ENCODE data around the gene ZNF346. TPM values are rescaled to one million over a fixed set of nuclear protein-coding genes. Genes with fewer than 3 reads are reported as not detected.
A peak's percentile ranks its signal among the peaks of the same experiment; 100 is the strongest.

The ZNF346 gene
- total RNA-seq, 2 donors from 2014 or later, result 23.6 to 34.4 TPM

DNA sequence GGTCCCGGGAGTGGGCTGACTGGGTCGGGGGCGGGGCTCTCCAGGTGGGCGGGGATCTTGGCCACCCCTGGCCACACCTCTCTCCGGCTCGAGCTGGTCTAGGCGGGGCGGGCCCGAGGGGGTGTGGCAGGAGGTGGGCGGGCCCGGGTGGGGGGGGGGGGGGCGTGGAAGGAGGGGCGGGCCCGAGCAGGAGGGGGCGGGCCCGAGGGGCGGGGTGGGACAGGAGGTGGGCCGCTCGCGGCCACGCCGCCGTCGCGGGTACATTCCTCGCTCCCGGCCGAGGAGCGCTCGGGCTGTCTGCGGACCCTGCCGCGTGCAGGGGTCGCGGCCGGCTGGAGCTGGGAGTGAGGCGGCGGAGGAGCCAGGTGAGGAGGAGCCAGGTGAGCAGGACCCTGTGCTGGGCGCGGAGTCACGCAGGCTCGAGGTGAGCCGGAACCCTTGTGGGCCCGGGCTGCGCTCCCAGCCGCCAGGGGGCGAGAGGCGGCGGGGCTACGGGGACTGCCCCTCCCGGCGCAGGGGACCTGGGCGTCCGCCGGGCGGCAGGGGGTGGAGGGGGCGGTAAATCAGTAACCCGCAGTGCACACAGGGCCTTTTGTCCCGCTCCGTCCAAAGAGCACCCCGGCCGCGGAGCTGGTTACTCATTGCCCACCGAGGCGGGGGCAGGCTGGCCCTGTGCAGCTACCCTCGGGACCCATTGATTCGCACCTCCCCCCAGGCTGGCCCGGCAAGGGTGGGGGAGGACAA, 64.3 kb downstream of the ZNF346 start, which contains the start of gene FGFR4:
FGFR4 (plus strand) TSS at position 262 of the 744 bp plus-strand sequence. CDS start 2,688 bp downstream, outside the sequence.
- no peaks in the 10 kb centered on the region for H3K9me3 ChIP-seq
- no peak for TF ChIP-seq POLR2AphosphoS5 (IDR thresholded peaks at IDR 0.05)
- no peak for TF ChIP-seq POLR2A (IDR thresholded peaks at IDR 0.05)
- TF ChIP-seq CTCF (IDR thresholded peaks at IDR 0.05), result peak in 2 of 4 experiments; percentile 21 to 53

DNA sequence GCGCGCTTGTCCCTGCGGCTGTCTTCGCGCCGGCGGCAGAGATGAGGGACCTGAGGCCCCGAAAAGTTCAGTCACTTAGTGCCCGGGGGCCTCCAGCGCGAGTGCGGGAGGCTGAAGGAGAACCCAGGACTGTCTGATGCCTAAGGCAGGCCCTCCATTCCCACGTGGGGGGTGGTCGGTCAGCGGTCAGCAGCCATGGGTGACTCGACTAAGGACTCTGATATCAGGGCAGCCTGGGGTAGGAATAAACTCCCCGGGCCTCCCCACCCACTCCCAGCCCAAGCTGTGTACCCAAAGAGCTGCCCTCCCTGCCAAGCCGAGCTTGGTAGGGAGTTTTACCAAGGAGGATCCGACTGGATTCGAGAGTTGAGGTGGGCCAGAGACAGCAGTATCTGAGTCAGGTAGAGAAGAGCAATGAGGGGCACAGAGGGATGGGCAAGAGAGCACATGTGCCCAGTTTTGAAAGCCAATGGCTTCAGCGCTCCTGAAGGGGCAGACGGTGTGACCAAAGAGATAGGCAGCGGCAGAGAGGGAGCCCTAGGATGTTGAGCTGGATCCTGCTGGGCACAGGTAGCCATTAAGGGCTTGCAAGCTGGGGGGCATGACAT, 65.0 kb downstream of the ZNF346 start:
- peak overlapping the region; percentile 34 to 38 for H3K4me3 ChIP-seq
- no peak for DNase-seq (ENCODE audit: low spot score)
- no peaks in the 10 kb centered on the region for H3K27me3 ChIP-seq (replicated peaks; ENCODE audit: insufficient read depth)
- H3K4me1 ChIP-seq (replicated peaks), result peaks cover 5% of the 10 kb centered on the region
- 38% methylated on average over 18 of the region's 23 CpGs for WGBS
- no peaks in the 10 kb centered on the region for H3K9me3 ChIP-seq
- TF ChIP-seq POLR2A (IDR thresholded peaks at IDR 0.05) (no peak), POLR2AphosphoS5 (IDR thresholded peaks at IDR 0.05) (no peak), CTCF (IDR thresholded peaks at IDR 0.05) (no peak)
- H3K36me3 ChIP-seq, result no peaks in the 10 kb centered on the region
- no peak overlapping the region for H3K27ac ChIP-seq
- intact Hi-C loops (cut with DNase I), result no loop called here

More for the DNA sequence above, 64.3 kb downstream of the ZNF346 start, which contains the start of gene FGFR4:
- intact Hi-C loops (cut with DNase I), result no loop called here
- peak within 1 kb of the TSS; percentile 34 to 38 for H3K4me3 ChIP-seq
- peak; percentile 62 for DNase-seq (ENCODE audit: low spot score)
- WGBS, result 2% methylated on average over 16 of the region's 68 CpGs
- no peaks in the 10 kb centered on the region for H3K36me3 ChIP-seq
- H3K27me3 ChIP-seq (replicated peaks; ENCODE audit: insufficient read depth), result no peaks in the 10 kb centered on the region
- H3K27ac ChIP-seq, result peak within 1 kb of the TSS in 1 of 2 donors; percentile 12
- H3K4me1 ChIP-seq (replicated peaks), result peaks cover 5% of the 10 kb centered on the region

GRCh38 chr5:177089127-177089526, 66.6 kb downstream of the ZNF346 start:
- no peak for DNase-seq (ENCODE audit: low spot score)
- H3K9me3 ChIP-seq, result no peaks in the 10 kb centered on the region
- no peak overlapping the region for H3K4me3 ChIP-seq
- intact Hi-C loops (cut with DNase I), result no loop called here
- H3K27ac ChIP-seq, result no peak overlapping the region
- TF ChIP-seq POLR2A (IDR thresholded peaks at IDR 0.05) (no peak), CTCF (IDR thresholded peaks at IDR 0.05) (no peak), POLR2AphosphoS5 (IDR thresholded peaks at IDR 0.05) (no peak)
- no peaks in the 10 kb centered on the region for H3K36me3 ChIP-seq
- peaks cover 5% of the 10 kb centered on the region for H3K4me1 ChIP-seq (replicated peaks)
- WGBS, result 52% methylated on average over 5 of the region's 5 CpGs
- H3K27me3 ChIP-seq (replicated peaks; ENCODE audit: insufficient read depth), result no peaks in the 10 kb centered on the region

DNA sequence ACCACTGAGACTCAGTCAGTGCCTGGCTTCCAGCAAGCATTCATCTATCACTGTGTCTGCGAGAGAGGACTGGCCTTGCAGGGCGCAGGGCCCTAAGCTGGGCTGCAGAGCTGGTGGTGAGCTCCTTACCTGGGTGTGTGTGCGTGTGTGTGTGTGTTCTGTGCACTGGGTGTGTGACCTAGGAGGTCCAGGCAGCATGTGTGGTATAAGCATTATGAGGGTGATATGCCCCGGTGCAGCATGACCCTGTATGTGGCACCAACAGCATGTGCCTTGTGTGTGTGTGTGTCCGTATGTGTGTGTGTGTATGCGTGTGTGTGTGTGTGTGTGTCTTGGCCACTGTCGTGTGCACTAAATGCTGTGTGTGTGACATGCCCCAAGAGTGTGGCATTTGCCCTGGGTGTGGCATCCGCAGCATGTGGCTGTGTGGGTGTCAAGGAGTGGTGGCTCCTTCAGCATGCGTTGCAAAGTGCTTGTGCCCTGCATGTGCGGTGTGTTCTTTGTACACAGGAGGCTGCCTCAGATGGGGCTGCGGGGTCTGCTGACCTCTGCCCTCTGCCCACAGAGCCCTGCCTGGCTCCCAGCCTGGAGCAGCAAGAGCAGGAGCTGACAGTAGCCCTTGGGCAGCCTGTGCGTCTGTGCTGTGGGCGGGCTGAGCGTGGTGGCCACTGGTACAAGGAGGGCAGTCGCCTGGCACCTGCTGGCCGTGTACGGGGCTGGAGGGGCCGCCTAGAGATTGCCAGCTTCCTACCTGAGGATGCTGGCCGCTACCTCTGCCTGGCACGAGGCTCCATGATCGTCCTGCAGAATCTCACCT, 67.5 kb downstream of the ZNF346 start:
- no peaks in the 10 kb centered on the region for H3K9me3 ChIP-seq
- peaks cover 5% of the 10 kb centered on the region for H3K4me1 ChIP-seq (replicated peaks)
- no peak for DNase-seq (ENCODE audit: low spot score)
- intact Hi-C loops (cut with DNase I), result no loop called here
- 81% methylated on average over 19 of the region's 21 CpGs for WGBS
- H3K27me3 ChIP-seq (replicated peaks; ENCODE audit: insufficient read depth), result no peaks in the 10 kb centered on the region
- H3K4me3 ChIP-seq, result no peak overlapping the region
- H3K36me3 ChIP-seq, result no peaks in the 10 kb centered on the region
- no peak overlapping the region for H3K27ac ChIP-seq
- TF ChIP-seq POLR2A (IDR thresholded peaks at IDR 0.05) (no peak), CTCF (IDR thresholded peaks at IDR 0.05) (no peak), POLR2AphosphoS5 (IDR thresholded peaks at IDR 0.05) (no peak)

Data from prostate gland (tissue), 2 donors.